Measurements from ENCODE around the gene CLEC4F.

- no peak for TF ChIP-seq CTCF (IDR thresholded peaks at IDR 0.05)
- TF ChIP-seq POLR2AphosphoS5 (IDR thresholded peaks at IDR 0.05; ENCODE audit: insufficient read depth in 1 of 2, low read depth in 1 of 2): no peak
- TF ChIP-seq POLR2A (IDR thresholded peaks at IDR 0.05): no peak
These were observed 53.9 kb downstream of the CLEC4F start for GRCh38 chr2:70766357-70767078.

All from vagina (tissue), 2 donors.